COR-L47 (cell line): ENCODE data around the gene GSDMA.

Source experiments
- DNase-seq: peaks from one replicate; lab custom pipeline; 2025; lab: John Stamatoyannopoulos, UW

The GSDMA gene

DNA sequence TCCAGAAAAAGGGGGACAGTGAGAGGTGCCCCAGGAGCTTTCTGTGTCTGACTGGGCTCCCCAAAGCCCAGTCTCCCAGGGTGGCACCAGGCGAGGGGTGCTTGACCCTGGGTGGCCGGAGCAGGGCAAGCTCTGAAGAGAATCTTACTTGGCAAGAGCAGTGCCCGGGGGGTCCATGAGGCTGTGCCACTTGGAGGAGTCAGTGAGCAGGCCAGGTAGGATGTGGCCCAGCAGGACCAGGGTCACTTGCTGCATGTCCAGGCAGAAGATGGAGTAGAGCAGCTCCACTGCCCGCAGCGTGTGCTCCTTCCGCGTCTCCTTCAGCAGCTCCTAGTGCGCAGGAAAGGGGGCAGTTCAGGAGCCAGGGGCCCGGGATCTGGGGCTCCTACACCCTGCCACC, 59.7 kb downstream of the GSDMA start:
- no peak for DNase-seq

DNA sequence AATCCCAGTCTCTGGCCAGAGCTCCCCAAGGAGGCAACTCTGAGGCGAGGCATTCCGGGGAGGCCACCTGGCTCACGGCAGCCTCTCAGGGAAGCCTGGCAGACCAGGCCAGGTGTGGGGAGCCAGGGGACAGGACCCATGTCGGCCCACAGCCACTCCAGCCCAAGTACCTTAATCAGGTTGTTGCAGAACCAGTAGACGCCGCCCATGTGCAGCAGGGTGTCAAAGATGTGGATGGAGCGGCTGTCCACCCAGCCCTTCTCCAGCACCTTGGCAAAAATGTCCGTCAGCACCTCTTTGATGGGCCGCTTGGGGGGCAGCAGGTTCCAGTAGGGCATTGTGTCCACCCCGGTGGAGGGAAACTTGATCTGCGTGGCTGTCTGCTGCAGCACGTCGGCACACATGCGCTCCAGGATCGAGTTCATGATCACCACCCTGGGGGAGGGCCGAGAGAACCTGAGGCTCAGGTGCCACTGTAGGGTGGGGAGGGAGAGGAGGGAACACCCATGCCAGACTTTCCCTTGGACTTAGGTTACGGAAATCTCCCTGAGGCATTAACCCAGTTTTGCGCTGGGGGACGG, 60.2 kb downstream of the GSDMA start:
- DNase-seq: no peak

DNA sequence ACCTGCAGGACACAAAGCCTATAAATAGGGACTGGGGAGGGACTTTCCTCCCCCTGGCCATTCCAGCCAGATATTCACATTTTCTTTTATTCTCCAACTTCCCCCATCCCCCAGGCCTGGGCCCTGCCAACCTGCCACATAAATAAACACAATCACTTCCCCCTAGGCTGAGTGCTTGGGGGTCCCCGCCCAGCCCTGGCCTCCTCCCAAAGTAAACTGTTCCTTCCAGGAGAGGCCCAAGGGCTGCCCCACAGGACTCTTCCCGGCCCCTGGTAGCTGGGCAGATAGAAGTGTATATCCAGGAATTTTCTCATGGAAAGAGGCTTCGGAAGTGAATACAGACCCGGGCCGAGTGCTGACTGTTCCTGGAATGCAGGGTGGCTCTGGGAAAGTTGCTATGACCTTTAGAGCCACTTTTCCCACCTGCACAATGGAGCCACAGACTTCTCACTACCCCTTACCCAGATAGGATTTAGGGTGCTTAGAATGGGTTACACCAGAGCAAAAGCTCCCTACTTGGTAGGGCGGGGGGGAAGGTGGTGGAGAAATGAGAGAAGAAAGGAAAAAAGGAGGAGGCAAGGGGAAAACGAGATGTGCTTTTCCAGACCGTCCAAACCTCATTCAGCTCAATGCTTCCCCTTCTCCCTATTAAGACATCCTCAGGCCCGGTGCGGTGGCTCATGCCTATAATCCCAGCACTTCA, 60.9 kb downstream of the GSDMA start:
- DNase-seq: no peak

DNA sequence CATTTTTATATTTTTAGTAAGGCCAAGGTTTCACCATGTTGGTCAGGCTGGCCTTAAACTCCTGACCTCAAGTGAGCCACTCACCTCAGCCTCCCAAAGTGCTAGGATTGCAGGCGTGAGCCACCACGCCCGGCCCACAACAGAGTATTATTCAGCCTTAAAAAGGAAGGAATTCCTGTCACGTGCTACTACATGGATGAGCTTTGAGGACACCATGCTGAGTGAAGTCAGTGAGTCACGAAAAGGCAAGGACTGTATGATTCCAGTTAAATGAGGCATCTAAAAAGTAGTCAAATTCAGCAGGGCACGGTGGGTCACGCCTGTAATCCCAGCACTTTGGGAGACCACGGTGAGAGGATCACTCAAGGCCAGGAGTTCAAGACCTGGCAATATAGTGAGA, 62.1 kb downstream of the GSDMA start:
- no peak for DNase-seq

DNA sequence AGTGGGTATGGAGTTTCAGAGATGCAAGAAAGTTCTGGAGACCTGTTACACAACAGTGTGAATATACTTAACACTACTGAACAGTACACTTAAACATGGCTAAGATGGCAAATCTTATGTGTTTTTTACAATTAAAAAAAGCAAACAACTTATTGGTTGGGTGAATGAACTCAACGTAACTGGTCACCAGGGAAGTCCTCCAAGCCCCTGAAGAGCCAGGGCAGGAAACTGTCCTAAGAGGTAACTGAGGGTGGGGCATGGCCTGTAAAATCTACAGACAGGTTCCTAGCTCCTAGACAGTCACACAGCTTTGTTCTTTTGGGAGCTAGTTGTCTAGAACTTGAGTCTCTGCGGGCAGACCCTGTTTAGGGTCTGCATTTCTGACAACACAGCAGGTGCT, 62.8 kb downstream of the GSDMA start:
- no peak for DNase-seq

DNA sequence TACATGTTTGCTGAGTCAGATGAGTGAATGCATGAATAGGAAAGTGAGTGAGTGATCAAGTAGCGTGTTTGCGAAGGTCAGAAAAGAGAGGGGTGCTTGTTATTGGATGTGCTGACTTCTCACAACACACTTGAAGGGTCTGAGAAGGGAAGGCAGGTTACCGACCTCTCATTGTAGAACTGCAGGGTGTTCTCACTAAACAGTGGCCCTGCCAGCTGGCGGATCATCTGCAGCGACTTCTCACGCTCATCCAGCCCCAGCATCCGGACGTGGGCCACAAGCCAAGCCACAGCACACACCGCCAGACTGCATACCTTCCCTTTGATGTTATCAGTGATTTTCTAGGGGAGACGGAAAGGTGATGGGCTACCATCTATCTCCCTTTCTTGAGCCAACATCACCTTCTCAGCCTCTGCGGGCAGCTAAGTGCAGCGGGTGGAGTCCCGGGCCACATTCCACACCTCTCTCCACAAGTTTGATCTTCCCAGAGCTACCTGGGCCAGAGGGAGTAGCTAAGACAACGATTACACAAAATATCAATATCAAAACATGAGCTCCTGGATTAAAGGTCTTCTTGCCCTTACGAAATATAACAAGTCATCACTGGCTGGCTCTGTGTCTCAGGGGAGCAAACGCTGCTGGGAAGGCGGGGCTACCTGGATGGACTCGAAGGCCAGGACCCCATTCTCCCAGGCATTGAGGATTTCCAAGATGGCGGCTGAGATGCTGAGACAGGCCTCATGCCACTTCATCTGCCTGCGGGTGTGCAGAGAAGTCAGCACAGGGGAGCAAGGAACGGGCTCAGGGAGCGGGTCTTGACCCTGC, 63.4 kb downstream of the GSDMA start:
- no peak for DNase-seq

DNA sequence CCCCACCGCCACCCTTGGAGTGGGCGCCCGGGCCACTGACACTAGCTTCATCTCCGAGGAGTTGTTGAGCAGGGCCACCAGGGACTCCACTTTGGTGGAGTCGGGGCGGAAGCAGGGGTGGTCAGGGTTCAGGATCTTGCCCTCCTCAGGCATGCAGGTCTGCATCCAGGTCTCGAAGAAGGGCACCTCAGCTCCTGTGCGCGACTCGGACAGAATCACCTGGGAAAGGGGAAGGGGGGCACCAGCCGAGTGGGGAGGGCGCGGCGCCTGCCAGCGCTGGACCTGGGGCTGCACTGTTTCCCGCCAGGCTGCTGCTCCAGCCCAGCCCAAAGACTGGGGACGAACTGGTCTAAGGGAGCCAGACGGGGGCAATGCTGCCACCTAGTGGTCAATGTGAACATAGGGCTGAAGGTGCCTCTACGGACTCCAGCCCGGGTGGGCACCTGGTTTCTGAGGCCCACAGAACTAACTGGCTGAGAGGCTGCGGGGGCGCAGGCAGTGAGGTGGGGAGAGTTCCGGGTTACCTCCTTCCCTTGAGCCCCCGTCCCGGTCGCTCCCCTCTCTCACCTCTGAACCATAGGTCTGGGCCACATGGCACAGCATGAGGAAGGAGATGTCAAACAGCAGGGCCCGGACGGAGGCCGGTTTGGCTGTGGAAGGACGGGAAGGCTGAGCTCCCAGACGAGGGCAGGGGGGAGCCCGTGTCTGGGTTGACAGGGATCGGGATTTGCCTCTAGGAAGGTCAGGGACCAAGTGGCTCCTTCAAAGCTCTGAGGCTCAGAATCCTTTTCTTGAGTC, 64.2 kb downstream of the GSDMA start:
- DNase-seq: peak; percentile 59
